AG09309 (cell line): Measurements from ENCODE around the gene COL23A1.

Experiments used
- DNase-seq: peaks from one replicate; pipeline ENCODE4 v3.0.0-alpha.2; 2010; ENCODE audit warnings: low read depth
- H3K4me3 ChIP-seq: 2 replicates; pipeline ENCODE4 v1.5.1; 2011; ENCODE audit warnings: mild to moderate bottlenecking, low read depth, low read length, moderate library complexity; ENCODE audit not compliant: control insufficient read depth
- TF ChIP-seq, protein P1 (sequence below): IDR thresholded peaks from 2 replicates; pipeline ENCODE4 v1.5.1; 2011; ENCODE audit warnings: mild to moderate bottlenecking, low read depth, low read length, inconsistent platforms; ENCODE audit not compliant: insufficient read depth, control insufficient read depth; ENCODE audit errors: missing control alignments

The COL23A1 gene

DNA sequence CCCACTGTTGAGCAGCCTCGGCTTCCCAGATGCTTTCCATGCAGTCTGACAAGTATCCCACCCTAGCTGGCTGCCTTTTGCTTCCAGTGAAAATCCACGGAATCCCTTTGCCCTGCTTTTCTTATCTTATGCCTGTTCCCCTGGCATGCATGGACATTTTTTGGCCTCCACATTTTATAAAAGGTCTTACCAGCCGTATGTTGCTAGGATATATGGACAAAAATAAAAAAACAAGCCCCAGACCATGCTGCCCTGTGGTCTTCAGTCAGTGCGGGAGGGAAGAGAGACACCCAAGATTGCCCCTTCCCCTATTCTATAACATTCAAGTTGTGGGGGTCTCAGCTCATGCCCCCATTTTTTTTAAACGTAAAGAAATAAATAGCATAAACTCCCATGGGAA lies 129.6 kb downstream of the COL23A1 start:
- TF ChIP-seq, protein P1, sequence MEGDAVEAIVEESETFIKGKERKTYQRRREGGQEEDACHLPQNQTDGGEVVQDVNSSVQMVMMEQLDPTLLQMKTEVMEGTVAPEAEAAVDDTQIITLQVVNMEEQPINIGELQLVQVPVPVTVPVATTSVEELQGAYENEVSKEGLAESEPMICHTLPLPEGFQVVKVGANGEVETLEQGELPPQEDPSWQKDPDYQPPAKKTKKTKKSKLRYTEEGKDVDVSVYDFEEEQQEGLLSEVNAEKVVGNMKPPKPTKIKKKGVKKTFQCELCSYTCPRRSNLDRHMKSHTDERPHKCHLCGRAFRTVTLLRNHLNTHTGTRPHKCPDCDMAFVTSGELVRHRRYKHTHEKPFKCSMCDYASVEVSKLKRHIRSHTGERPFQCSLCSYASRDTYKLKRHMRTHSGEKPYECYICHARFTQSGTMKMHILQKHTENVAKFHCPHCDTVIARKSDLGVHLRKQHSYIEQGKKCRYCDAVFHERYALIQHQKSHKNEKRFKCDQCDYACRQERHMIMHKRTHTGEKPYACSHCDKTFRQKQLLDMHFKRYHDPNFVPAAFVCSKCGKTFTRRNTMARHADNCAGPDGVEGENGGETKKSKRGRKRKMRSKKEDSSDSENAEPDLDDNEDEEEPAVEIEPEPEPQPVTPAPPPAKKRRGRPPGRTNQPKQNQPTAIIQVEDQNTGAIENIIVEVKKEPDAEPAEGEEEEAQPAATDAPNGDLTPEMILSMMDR, result no peak
- DNase-seq, result no peak
- no peak overlapping the region for H3K4me3 ChIP-seq

DNA sequence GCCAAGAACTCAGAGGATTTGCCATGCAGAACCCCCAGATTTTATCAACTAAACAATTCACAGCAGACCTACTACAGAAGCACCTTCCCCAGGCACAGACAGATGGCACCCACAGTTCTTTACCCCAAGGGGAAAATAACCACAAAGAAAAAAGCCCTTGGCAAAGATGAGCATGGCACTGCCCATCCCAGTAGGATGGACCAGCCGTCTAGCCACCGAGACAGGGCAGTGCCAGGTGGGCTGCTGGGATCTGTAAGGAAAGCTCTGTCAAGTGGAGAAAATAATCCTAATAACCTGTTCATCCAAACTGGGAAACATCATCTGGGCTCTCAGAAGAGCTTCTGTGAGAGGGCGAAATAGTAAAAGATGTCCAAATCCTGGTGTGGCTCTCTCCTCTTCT lies 130.0 kb downstream of the COL23A1 start:
- TF ChIP-seq, protein P1, result no peak
- no peak overlapping the region for H3K4me3 ChIP-seq
- no peak for DNase-seq

DNA sequence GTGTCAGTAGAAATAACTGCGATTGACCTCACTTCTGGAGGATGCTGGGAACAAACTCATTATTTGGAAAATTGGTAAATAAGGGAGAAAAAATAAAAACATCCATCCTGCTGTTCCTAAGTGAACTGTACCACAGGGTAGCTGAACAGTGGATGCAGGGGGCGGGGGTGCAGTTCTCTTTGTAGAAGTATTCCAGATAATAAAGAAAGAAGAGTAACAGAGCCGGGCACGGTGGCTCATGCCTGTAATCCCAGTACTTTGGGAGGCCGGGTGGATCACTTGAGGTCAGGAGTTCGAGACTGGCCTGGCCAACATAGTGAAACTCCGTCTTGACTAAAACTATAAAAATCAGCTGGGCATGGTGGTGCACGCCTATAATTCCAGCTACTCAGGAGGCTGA lies 132.1 kb downstream of the COL23A1 start:
- TF ChIP-seq, protein P1, result no peak
- no peak for DNase-seq
- H3K4me3 ChIP-seq, result no peak overlapping the region

DNA sequence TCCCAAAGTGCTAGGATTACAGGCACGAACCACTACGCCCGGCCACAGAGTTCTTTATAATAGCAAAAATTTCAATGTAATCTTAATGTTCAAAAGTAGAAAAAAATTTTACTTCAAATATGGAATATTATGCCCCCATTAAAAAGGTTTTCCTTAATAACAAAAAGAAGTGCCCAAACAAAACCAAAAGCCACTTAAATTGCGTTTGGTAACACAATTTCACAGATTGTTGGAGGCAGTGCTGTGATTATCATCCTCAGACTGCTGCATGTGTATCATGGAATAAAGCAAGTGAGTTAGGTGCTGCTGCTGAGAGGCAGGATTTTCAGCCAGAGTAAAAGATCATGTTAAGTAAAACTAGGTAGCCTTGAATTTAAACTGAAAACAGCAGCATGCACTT lies 132.7 kb downstream of the COL23A1 start:
- no peak for DNase-seq
- TF ChIP-seq, protein P1, result no peak
- H3K4me3 ChIP-seq, result no peak overlapping the region

DNA sequence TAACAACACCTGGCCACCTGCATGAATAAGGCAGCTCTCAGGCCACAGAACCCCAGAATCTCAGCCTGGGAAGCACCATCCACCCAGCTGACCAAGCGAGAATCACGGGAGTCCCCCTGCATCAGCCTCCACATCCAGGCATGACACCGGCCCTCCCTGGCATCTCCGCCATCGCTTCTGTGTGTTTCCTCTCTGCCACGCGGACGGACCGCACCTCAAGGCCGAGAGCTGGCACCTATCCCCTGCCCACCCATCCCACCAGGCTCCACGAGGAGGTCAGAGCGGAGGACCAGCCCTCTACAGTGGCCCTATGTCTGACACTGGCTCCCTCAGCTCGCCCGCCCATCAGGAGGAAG lies 134.7 kb downstream of the COL23A1 start:
- DNase-seq, result no peak

DNA sequence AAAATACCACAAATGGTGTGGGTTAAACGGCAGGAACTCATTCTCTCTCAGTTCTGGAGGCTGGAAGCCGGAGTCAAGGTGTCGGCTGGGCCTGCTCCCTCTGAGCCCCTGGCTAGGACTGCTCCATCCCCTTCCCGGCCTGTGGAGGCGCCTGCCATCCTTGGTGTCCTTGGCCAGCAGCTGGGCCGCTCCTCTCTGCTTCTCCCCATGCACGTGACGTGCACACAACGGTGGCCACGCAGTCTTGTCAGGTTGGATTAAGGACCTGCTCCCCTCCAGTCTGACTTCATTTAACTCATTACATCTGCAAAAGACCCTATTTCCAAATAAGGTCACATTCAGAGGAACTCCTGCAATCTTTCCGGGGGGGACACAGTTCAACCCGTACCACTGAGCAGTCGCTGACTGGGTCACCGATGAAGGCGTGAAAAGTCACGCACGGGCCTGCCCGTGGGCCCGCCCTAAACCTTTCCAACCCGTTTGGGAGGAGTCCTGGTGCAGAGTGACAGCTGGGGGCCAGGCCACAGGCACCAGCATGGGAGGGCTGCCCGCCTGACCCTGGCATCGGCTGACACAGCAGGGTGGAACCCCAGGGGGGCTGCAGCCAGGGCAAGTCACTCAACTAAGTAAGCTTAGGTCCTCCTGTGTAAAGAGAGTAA lies 135.2 kb downstream of the COL23A1 start:
- TF ChIP-seq, protein P1, result no peak
- no peak for DNase-seq
- H3K4me3 ChIP-seq, result no peak overlapping the region

More for the DNA sequence above, 134.7 kb downstream of the COL23A1 start:
- H3K4me3 ChIP-seq, result no peak overlapping the region
- TF ChIP-seq, protein P1, result no peak

DNA sequence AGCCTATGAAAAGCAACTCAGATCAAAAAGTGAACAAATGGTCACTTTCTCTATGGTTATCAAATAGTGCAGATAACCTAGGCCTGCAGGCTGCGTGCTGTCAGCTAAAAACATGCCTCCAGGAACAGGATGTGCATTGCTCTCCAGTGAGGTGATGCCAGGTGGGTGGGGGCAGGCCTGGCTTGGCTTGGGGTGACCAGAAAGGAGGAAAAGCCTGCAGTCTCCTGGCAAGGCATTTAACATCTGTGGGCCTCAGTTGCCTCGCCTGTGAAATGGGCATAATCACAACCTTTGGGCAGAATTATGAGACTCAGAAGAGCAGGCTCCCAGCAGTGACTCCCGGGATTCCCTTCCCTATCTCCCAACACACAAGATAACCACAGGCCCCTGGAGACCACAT lies 135.9 kb downstream of the COL23A1 start:
- TF ChIP-seq, protein P1, result no peak
- no peak overlapping the region for H3K4me3 ChIP-seq
- DNase-seq, result no peak
